H1 (cell line): Measurements from ENCODE around the gene MAOA. TPM values are rescaled to one million over a fixed set of nuclear protein-coding genes. Genes with fewer than 3 reads are reported as not detected.

ENCODE experiments used
- CTCF ChIA-PET: fragments of 300-600 bp; sonication (Branson Sonifier 250); formaldehyde crosslinking; loops from one replicate; lab custom pipeline; 2021; ENCODE audit not compliant: partially characterized antibody; lab: Charles Lee
- POLR2A ChIA-PET: fragments of 300-600 bp; sonication (Branson Sonifier 250); formaldehyde crosslinking; loops from one replicate; lab custom pipeline; 2021; ENCODE audit warnings: inconsistent platforms; ENCODE audit not compliant: partially characterized antibody; lab: Charles Lee
- DNase-seq, 2 experiments: peaks; one replicate each; pipeline versions ENCODE4 v3.0.0 to v3.0.0-alpha.2; 2010 to 2022; ENCODE audit warnings: low spot score in 2 of 2, low read depth in 1 of 2, mixed read lengths in 1 of 2
- FAIRE-seq: peaks from 2 replicates; lab custom pipeline; 2011; peaks lifted over from hg19 to GRCh38; lab: Jason Lieb, UNC
- H2AFZ ChIP-seq: 2 replicates; pipeline ENCODE4 v1.8.1; 2012; ENCODE audit warnings: low read length, inconsistent platforms
- H2AK5ac ChIP-seq: 2 replicates; pipeline ENCODE4 v1.6.1; 2013; ENCODE audit warnings: low read depth, low read length
- H2BK120ac ChIP-seq: replicated peaks from 2 replicates; pipeline ENCODE3; 2013; ENCODE audit warnings: low read depth, low read length, inconsistent platforms
- H2BK12ac ChIP-seq: 2 replicates; pipeline ENCODE4 v1.6.1; 2013; ENCODE audit warnings: low read depth, low read length
- H2BK15ac ChIP-seq: 2 replicates; pipeline ENCODE4 v1.6.1; 2013; ENCODE audit warnings: low read length
- H2BK20ac ChIP-seq: 2 replicates; pipeline ENCODE4 v1.6.1; 2013; ENCODE audit warnings: low read length
- H2BK5ac ChIP-seq: 2 replicates; pipeline ENCODE4 v1.6.1; 2013; ENCODE audit warnings: low read depth, low read length
- H3K14ac ChIP-seq: 2 replicates; pipeline ENCODE4 v1.6.1; 2013; ENCODE audit warnings: inconsistent platforms; ENCODE audit not compliant: insufficient read length
- H3K18ac ChIP-seq: 2 replicates; pipeline ENCODE4 v1.6.1; 2013; ENCODE audit warnings: low read length; ENCODE audit errors: extremely low read depth
- H3K23ac ChIP-seq: 2 replicates; pipeline ENCODE4 v1.6.1; 2013; ENCODE audit warnings: inconsistent platforms; ENCODE audit not compliant: insufficient read length
- H3K23me2 ChIP-seq: 2 replicates; pipeline ENCODE4 v1.6.1; 2013; ENCODE audit warnings: low read depth, low read length
- H3K27ac ChIP-seq: 2 replicates; pipeline ENCODE4 v1.6.1; 2011; ENCODE audit warnings: low read depth, low read length, inconsistent platforms
- H3K27me3 ChIP-seq, 4 experiments: replicated peaks in 1 of 4; 1 replicate in 1 of 4; 2 replicates in 3 of 4; pipeline versions ENCODE4 v1.6.1 to v1.8.1; 2011 to 2013; ENCODE audit warnings: low read length in 3 of 4, mild to moderate bottlenecking in 3 of 4, inconsistent platforms in 2 of 4, mixed read lengths in 2 of 4, moderate library complexity in 1 of 4; ENCODE audit not compliant: control insufficient read depth in 3 of 4, insufficient read depth in 3 of 4; ENCODE audit errors: extremely low read depth in 1 of 4
- H3K36me3 ChIP-seq, 4 experiments: 2 replicates each; pipeline versions ENCODE4 v1.6.1 to v1.8.1; 2011 to 2013; ENCODE audit warnings: mild to moderate bottlenecking in 4 of 4, low read length in 3 of 4, moderate library complexity in 2 of 4, control low read depth in 1 of 4, inconsistent platforms in 1 of 4; ENCODE audit not compliant: insufficient read depth in 4 of 4, control insufficient read depth in 2 of 4
- H3K4ac ChIP-seq: replicated peaks from 2 replicates; pipeline ENCODE3; 2013; ENCODE audit warnings: low read length, low read depth, mixed read lengths, inconsistent platforms; ENCODE audit not compliant: insufficient read length
- H3K4me1 ChIP-seq, 4 experiments: replicated peaks in 1 of 4; 1 replicate in 1 of 4; 2 replicates in 3 of 4; pipeline versions ENCODE4 v1.6.1 to v1.8.1; 2011 to 2013; ENCODE audit warnings: low read length in 3 of 4, inconsistent platforms in 2 of 4, mixed read lengths in 1 of 4; ENCODE audit not compliant: insufficient read depth in 4 of 4, control insufficient read depth in 3 of 4
- H3K4me2 ChIP-seq, 2 experiments: 2 replicates each; pipeline versions ENCODE4 v1.6.1 to v1.8.1; 2011 to 2013; ENCODE audit warnings: low read depth in 2 of 2, low read length in 2 of 2, control low read depth in 1 of 2, inconsistent platforms in 1 of 2, mild to moderate bottlenecking in 1 of 2; ENCODE audit not compliant: insufficient read depth in 1 of 2
- H3K4me3 ChIP-seq, 4 experiments: fragments of 200-600, 300-600 bp in 1 of 4; sonication (generic), shearing (Covaris generic), sonication (Bioruptor Twin) in 1 of 4; 2 replicates each; pipeline versions ENCODE4 v1.5.1 to v1.8.1; 2011 to 2016; ENCODE audit warnings: low read length in 4 of 4, low read depth in 3 of 4, control low read depth in 2 of 4, inconsistent platforms in 2 of 4, mild to moderate bottlenecking in 2 of 4, mixed read lengths in 1 of 4, moderate library complexity in 1 of 4; ENCODE audit not compliant: insufficient read depth in 2 of 4; ENCODE audit errors: extremely low read depth in 1 of 4
- H3K56ac ChIP-seq: replicated peaks from 2 replicates; pipeline ENCODE3; 2013; ENCODE audit warnings: low read depth, mild to moderate bottlenecking, mixed read lengths, low read length, inconsistent platforms; ENCODE audit not compliant: insufficient read length
- H3K79me1 ChIP-seq: 2 replicates; pipeline ENCODE4 v1.6.1; 2013; ENCODE audit warnings: low read depth, low read length, control low read depth
- H3K79me2 ChIP-seq, 2 experiments: 2 replicates each; pipeline versions ENCODE4 v1.6.1 to v1.8.1; 2012 to 2013; ENCODE audit warnings: low read length in 2 of 2, mild to moderate bottlenecking in 2 of 2, inconsistent platforms in 1 of 2; ENCODE audit not compliant: insufficient read depth in 2 of 2, control insufficient read depth in 1 of 2
- H3K9ac ChIP-seq, 4 experiments: replicated peaks in 1 of 4; 1 replicate in 1 of 4; 2 replicates in 3 of 4; pipeline versions ENCODE4 v1.6.1 to v1.8.1; 2011 to 2013; ENCODE audit warnings: low read depth in 3 of 4, low read length in 3 of 4, control low read depth in 2 of 4, mild to moderate bottlenecking in 2 of 4, moderate library complexity in 2 of 4, inconsistent platforms in 1 of 4; ENCODE audit errors: extremely low read depth in 1 of 4
- H3K9me3 ChIP-seq, 2 experiments: 2 replicates each; pipeline versions ENCODE4 v1.6.1 to v1.8.1; 2012 to 2013; ENCODE audit warnings: mild to moderate bottlenecking in 2 of 2, moderate library complexity in 2 of 2, control low read depth in 1 of 2, inconsistent platforms in 1 of 2, low read depth in 1 of 2, low read length in 1 of 2, mixed read lengths in 1 of 2; ENCODE audit not compliant: insufficient read depth in 2 of 2
- H4K20me1 ChIP-seq, 2 experiments: replicated peaks in 1 of 2; 2 replicates each; pipeline versions ENCODE3 to v1.8.1; 2011 to 2013; ENCODE audit warnings: inconsistent platforms in 2 of 2, low read length in 2 of 2, mild to moderate bottlenecking in 1 of 2; ENCODE audit not compliant: insufficient read depth in 2 of 2, control insufficient read depth in 1 of 2
- H4K5ac ChIP-seq: 2 replicates; pipeline ENCODE4 v1.6.1; 2013; ENCODE audit warnings: low read length, low read depth, mixed read lengths, inconsistent platforms; ENCODE audit not compliant: insufficient read length
- H4K8ac ChIP-seq: 2 replicates; pipeline ENCODE4 v1.8.0; 2013; ENCODE audit warnings: mild to moderate bottlenecking, moderate library complexity, low read length, inconsistent platforms; ENCODE audit not compliant: insufficient read depth; ENCODE audit errors: extremely low read depth
- H4K91ac ChIP-seq: replicated peaks from 2 replicates; pipeline ENCODE3; 2013; ENCODE audit warnings: low read length, mixed read lengths, inconsistent platforms; ENCODE audit not compliant: insufficient read length
- BACH1 ChIP-seq: IDR thresholded peaks from 2 replicates; pipeline ENCODE4 v1.6.1; 2012; ENCODE audit warnings: low read length, improper control_type of control experiment
- FOSL1 ChIP-seq: IDR thresholded peaks from 2 replicates; pipeline ENCODE4 v1.6.1; 2011; ENCODE audit warnings: mild to moderate bottlenecking, low read depth, low read length, moderate library complexity; ENCODE audit not compliant: insufficient read depth
- JUN ChIP-seq: IDR thresholded peaks from 2 replicates; pipeline ENCODE4 v1.6.1; 2011; ENCODE audit warnings: low read depth, mild to moderate bottlenecking, improper control_type of control experiment, low read length
- KDM4A ChIP-seq: IDR thresholded peaks from one replicate; pipeline ENCODE4 v1.7.1; 2012; ENCODE audit warnings: low read depth, mild to moderate bottlenecking, moderate library complexity, low read length, inconsistent platforms; ENCODE audit not compliant: severe bottlenecking
- SIRT6 ChIP-seq: IDR thresholded peaks from one replicate; pipeline ENCODE4 v1.7.1; 2012; ENCODE audit warnings: low read length, inconsistent platforms
- TAF1 ChIP-seq: IDR thresholded peaks from 2 replicates; pipeline ENCODE4 v1.6.1; 2011; ENCODE audit warnings: mild to moderate bottlenecking, low read depth, low read length
- WGBS, 2 experiments: shearing (Covaris generic) in 1 of 2; methylation state at CpG; one replicate each; pipeline versions ENCODE4 v1.1.6 to v1.1.7; 2013 to 2015; ENCODE audit warnings: low lambda C conversion rate in 2 of 2, mixed read lengths in 2 of 2, inconsistent platforms in 1 of 2, low coverage in 1 of 2, missing lambda C conversion rate in 1 of 2; ENCODE audit not compliant: insufficient replicate concordance in 2 of 2, insufficient coverage in 1 of 2, insufficient read length in 1 of 2; ENCODE audit errors: extremely low coverage in 1 of 2, missing lambda C conversion rate in 1 of 2; 5-methylcytosine and 5-hydroxymethylcytosine counted together
- polyA plus RNA-seq, 7 experiments: library from polyadenylated mRNA; depleted of rRNA in 3 of 7; stranded (reverse) in 5 of 7; unstranded in 2 of 7; fragments of >200 nt in 5 of 7; fragments of 200-250 nt in 2 of 7; gene quantifications; 1 replicate in 5 of 7; 2 replicates in 1 of 7; 4 replicates in 1 of 7; pipeline versions ENCODE4 v1.2.1 to v1.2.3, GENCODE V29; 2011 to 2013; ENCODE audit warnings: missing spikeins in 2 of 7, mixed read lengths in 2 of 7
- total RNA-seq: library from RNA; stranded (reverse); fragmentation: NEBNext Ultra II Directional; extraction: Animal tissue kit (Norgen Biotek cat#: 25700); gene quantifications from 2 replicates; pipeline ENCODE4 v1.2.1, GENCODE V29; 2021
- TF ChIP-seq, protein P1 (sequence below): IDR thresholded peaks from 2 replicates; pipeline ENCODE4 v1.6.1; 2011; ENCODE audit warnings: low read depth, mild to moderate bottlenecking, low read length; ENCODE audit not compliant: insufficient read depth

MAOA gene
- total and polyA plus RNA-seq, 2 of the 8 experiments (the other 6 are each of a cell fraction or from before 2014, with no cell fraction given) = 2.6 to 8.2 TPM

DNA sequence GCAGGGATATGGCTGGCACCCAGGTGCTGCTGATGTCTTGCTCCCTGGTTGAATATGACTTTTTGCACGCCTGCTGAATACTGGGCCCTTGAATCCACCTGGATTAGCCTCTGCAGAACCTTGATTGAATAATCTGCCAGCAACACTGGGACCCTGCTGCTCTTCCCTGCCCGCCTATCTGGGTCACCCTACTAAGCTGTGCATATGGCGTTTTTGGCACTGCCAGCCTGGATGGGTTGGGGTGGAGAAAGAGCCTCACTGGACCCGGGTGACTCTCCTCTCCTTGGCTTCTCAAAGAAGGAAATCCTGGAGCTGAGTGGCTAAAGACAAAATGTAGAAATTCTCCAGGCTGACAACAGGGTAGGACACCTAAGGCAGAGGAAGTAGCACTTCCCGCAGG lies 100.0 kb downstream of the MAOA start:
- Histone ChIP-seq H3K36me3 (no peaks in the 10 kb centered on the region), H2BK120ac (no peak overlapping the region), H3K18ac (no peak overlapping the region), H3K23me2 (no peaks in the 10 kb centered on the region), H2AFZ (no peak overlapping the region), H4K91ac (no peak overlapping the region), H3K79me2 (no peaks in the 10 kb centered on the region), H4K20me1 (no peaks in the 10 kb centered on the region), H3K9ac (no peak overlapping the region), H3K9me3 (no peaks in the 10 kb centered on the region), H3K14ac (no peak overlapping the region), H2BK20ac (no peak overlapping the region), H3K4ac (no peak overlapping the region), H4K8ac (no peak overlapping the region), H3K27me3 (no peaks in the 10 kb centered on the region), H3K4me2 (no peak overlapping the region), H3K27ac (no peak overlapping the region), H2BK15ac (no peak overlapping the region), H2BK12ac (no peak overlapping the region), H3K4me1 (no peaks in the 10 kb centered on the region), H4K5ac (no peak overlapping the region), H3K56ac (no peak overlapping the region), H2BK5ac (no peak overlapping the region), H3K79me1 (no peaks in the 10 kb centered on the region), H3K4me3 (no peak overlapping the region), H2AK5ac (no peak overlapping the region), H3K23ac (no peak overlapping the region)
- DNase-seq (no peak), FAIRE-seq (no peak)
- ChIA-PET CTCF (no interaction called here), POLR2A (no interaction called here)
- TF ChIP-seq TAF1 (no peak), JUN (no peak), KDM4A (no peak), BACH1 (no peak), SIRT6 (no peak), FOSL1 (no peak)
- TF ChIP-seq, protein P1, sequence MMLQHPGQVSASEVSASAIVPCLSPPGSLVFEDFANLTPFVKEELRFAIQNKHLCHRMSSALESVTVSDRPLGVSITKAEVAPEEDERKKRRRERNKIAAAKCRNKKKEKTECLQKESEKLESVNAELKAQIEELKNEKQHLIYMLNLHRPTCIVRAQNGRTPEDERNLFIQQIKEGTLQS = no peak
- 97% methylated on average over 5 of the region's 5 CpGs; no CpG with 5 or more reads in 1 of the 2 experiments for WGBS, 2 experiments
